ENCODE results near the gene OR5K3.

OR5K3 gene

GRCh38 chr3:98390366-98390765 is at the start of gene OR5K3:
Gene OR5K3 (plus strand): TSS chr3:98390666. CDS start chr3:98390666, 0 bp downstream.
- no peak within 1 kb of the TSS for H3K9ac ChIP-seq (ENCODE audit: low read depth, low read length)
- H3K9me3 ChIP-seq (ENCODE audit: control insufficient read depth, insufficient read depth, low read length), result no peaks in the 10 kb centered on the region

GRCh38 chr3:98341758-98342157 is 48.7 kb upstream of the OR5K3 start:
- no peaks in the 10 kb centered on the region for H3K36me3 ChIP-seq (ENCODE audit: control insufficient read depth, insufficient read depth, low read length)
- H3K27me3 ChIP-seq (ENCODE audit: control insufficient read depth, insufficient read depth, low read length), result no peaks in the 10 kb centered on the region

More at GRCh38 chr3:98390366-98390765, at the start of gene OR5K3:
- Histone ChIP-seq H3K36me3 (ENCODE audit: control insufficient read depth, insufficient read depth, low read length) (no peaks in the 10 kb centered on the region), H3K27me3 (ENCODE audit: control insufficient read depth, insufficient read depth, low read length) (no peaks in the 10 kb centered on the region), H3K4me3 (ENCODE audit: low read depth, low read length) (no peak within 1 kb of the TSS), H3K4me1 (ENCODE audit: control insufficient read depth, insufficient read depth, low read length) (no peaks in the 10 kb centered on the region)

GRCh38 chr3:98343647-98344507 is 46.6 kb upstream of the OR5K3 start:
- H3K36me3 ChIP-seq (ENCODE audit: control insufficient read depth, insufficient read depth, low read length), result no peaks in the 10 kb centered on the region
- no peaks in the 10 kb centered on the region for H3K4me1 ChIP-seq (ENCODE audit: control insufficient read depth, insufficient read depth, low read length)
- H3K4me3 ChIP-seq (ENCODE audit: low read depth, low read length), result no peak overlapping the region
- H3K9me3 ChIP-seq (ENCODE audit: control insufficient read depth, insufficient read depth, low read length), result no peaks in the 10 kb centered on the region
- no peaks in the 10 kb centered on the region for H3K27me3 ChIP-seq (ENCODE audit: control insufficient read depth, insufficient read depth, low read length)
- H3K9ac ChIP-seq (ENCODE audit: low read depth, low read length), result no peak overlapping the region

More at GRCh38 chr3:98341758-98342157, 48.7 kb upstream of the OR5K3 start:
- Histone ChIP-seq H3K9me3 (ENCODE audit: control insufficient read depth, insufficient read depth, low read length) (no peaks in the 10 kb centered on the region), H3K4me3 (ENCODE audit: low read depth, low read length) (no peak overlapping the region), H3K9ac (ENCODE audit: low read depth, low read length) (no peak overlapping the region), H3K4me1 (ENCODE audit: control insufficient read depth, insufficient read depth, low read length) (no peaks in the 10 kb centered on the region)

- Histone ChIP-seq H3K4me3 (ENCODE audit: low read depth, low read length) (no peak overlapping the region), H3K4me1 (ENCODE audit: control insufficient read depth, insufficient read depth, low read length) (no peaks in the 10 kb centered on the region), H3K27me3 (ENCODE audit: control insufficient read depth, insufficient read depth, low read length) (no peaks in the 10 kb centered on the region), H3K36me3 (ENCODE audit: control insufficient read depth, insufficient read depth, low read length) (no peaks in the 10 kb centered on the region), H3K9me3 (ENCODE audit: control insufficient read depth, insufficient read depth, low read length) (no peaks in the 10 kb centered on the region), H3K9ac (ENCODE audit: low read depth, low read length) (no peak overlapping the region)
Measured at GRCh38 chr3:98350082-98350481, 40.4 kb upstream of the OR5K3 start.

GRCh38 chr3:98353554-98353953 is 36.9 kb upstream of the OR5K3 start, which contains the start of gene OR5K4:
Gene OR5K4 (plus strand): TSS chr3:98353854. CDS start chr3:98353854, 0 bp downstream.
- Histone ChIP-seq H3K9me3 (ENCODE audit: control insufficient read depth, insufficient read depth, low read length) (no peaks in the 10 kb centered on the region), H3K9ac (ENCODE audit: low read depth, low read length) (no peak within 1 kb of the TSS), H3K27me3 (ENCODE audit: control insufficient read depth, insufficient read depth, low read length) (no peaks in the 10 kb centered on the region), H3K36me3 (ENCODE audit: control insufficient read depth, insufficient read depth, low read length) (no peaks in the 10 kb centered on the region), H3K4me3 (ENCODE audit: low read depth, low read length) (no peak within 1 kb of the TSS), H3K4me1 (ENCODE audit: control insufficient read depth, insufficient read depth, low read length) (no peaks in the 10 kb centered on the region)

- Histone ChIP-seq H3K9ac (ENCODE audit: low read depth, low read length) (no peak overlapping the region), H3K4me3 (ENCODE audit: low read depth, low read length) (no peak overlapping the region), H3K27me3 (ENCODE audit: control insufficient read depth, insufficient read depth, low read length) (no peaks in the 10 kb centered on the region), H3K9me3 (ENCODE audit: control insufficient read depth, insufficient read depth, low read length) (no peaks in the 10 kb centered on the region), H3K36me3 (ENCODE audit: control insufficient read depth, insufficient read depth, low read length) (no peaks in the 10 kb centered on the region), H3K4me1 (ENCODE audit: control insufficient read depth, insufficient read depth, low read length) (no peaks in the 10 kb centered on the region)
Measured at GRCh38 chr3:98359250-98359649, 31.2 kb upstream of the OR5K3 start.

GRCh38 chr3:98359993-98360675 is 30.3 kb upstream of the OR5K3 start:
- Histone ChIP-seq H3K4me1 (ENCODE audit: control insufficient read depth, insufficient read depth, low read length) (no peaks in the 10 kb centered on the region), H3K9ac (ENCODE audit: low read depth, low read length) (no peak overlapping the region), H3K36me3 (ENCODE audit: control insufficient read depth, insufficient read depth, low read length) (no peaks in the 10 kb centered on the region), H3K9me3 (ENCODE audit: control insufficient read depth, insufficient read depth, low read length) (no peaks in the 10 kb centered on the region), H3K4me3 (ENCODE audit: low read depth, low read length) (no peak overlapping the region), H3K27me3 (ENCODE audit: control insufficient read depth, insufficient read depth, low read length) (no peaks in the 10 kb centered on the region)

GRCh38 chr3:98360681-98361080 is 29.8 kb upstream of the OR5K3 start:
- Histone ChIP-seq H3K9me3 (ENCODE audit: control insufficient read depth, insufficient read depth, low read length) (no peaks in the 10 kb centered on the region), H3K4me1 (ENCODE audit: control insufficient read depth, insufficient read depth, low read length) (no peaks in the 10 kb centered on the region), H3K36me3 (ENCODE audit: control insufficient read depth, insufficient read depth, low read length) (no peaks in the 10 kb centered on the region), H3K27me3 (ENCODE audit: control insufficient read depth, insufficient read depth, low read length) (no peaks in the 10 kb centered on the region), H3K9ac (ENCODE audit: low read depth, low read length) (no peak overlapping the region), H3K4me3 (ENCODE audit: low read depth, low read length) (no peak overlapping the region)

GRCh38 chr3:98361289-98361688 is 29.2 kb upstream of the OR5K3 start:
- no peaks in the 10 kb centered on the region for H3K4me1 ChIP-seq (ENCODE audit: control insufficient read depth, insufficient read depth, low read length)
- no peaks in the 10 kb centered on the region for H3K27me3 ChIP-seq (ENCODE audit: control insufficient read depth, insufficient read depth, low read length)
- no peaks in the 10 kb centered on the region for H3K9me3 ChIP-seq (ENCODE audit: control insufficient read depth, insufficient read depth, low read length)
- H3K4me3 ChIP-seq (ENCODE audit: low read depth, low read length), result no peak overlapping the region
- no peaks in the 10 kb centered on the region for H3K36me3 ChIP-seq (ENCODE audit: control insufficient read depth, insufficient read depth, low read length)
- H3K9ac ChIP-seq (ENCODE audit: low read depth, low read length), result no peak overlapping the region

- Histone ChIP-seq H3K4me1 (ENCODE audit: control insufficient read depth, insufficient read depth, low read length) (no peaks in the 10 kb centered on the region), H3K9me3 (ENCODE audit: control insufficient read depth, insufficient read depth, low read length) (no peaks in the 10 kb centered on the region), H3K4me3 (ENCODE audit: low read depth, low read length) (no peak overlapping the region), H3K9ac (ENCODE audit: low read depth, low read length) (no peak overlapping the region), H3K27me3 (ENCODE audit: control insufficient read depth, insufficient read depth, low read length) (no peaks in the 10 kb centered on the region), H3K36me3 (ENCODE audit: control insufficient read depth, insufficient read depth, low read length) (no peaks in the 10 kb centered on the region)
Measured at GRCh38 chr3:98367464-98368246, 22.8 kb upstream of the OR5K3 start.

- Histone ChIP-seq H3K9me3 (ENCODE audit: control insufficient read depth, insufficient read depth, low read length) (no peaks in the 10 kb centered on the region), H3K27me3 (ENCODE audit: control insufficient read depth, insufficient read depth, low read length) (no peaks in the 10 kb centered on the region), H3K36me3 (ENCODE audit: control insufficient read depth, insufficient read depth, low read length) (no peaks in the 10 kb centered on the region), H3K4me1 (ENCODE audit: control insufficient read depth, insufficient read depth, low read length) (no peaks in the 10 kb centered on the region), H3K4me3 (ENCODE audit: low read depth, low read length) (no peak overlapping the region), H3K9ac (ENCODE audit: low read depth, low read length) (no peak overlapping the region)
Measured at GRCh38 chr3:98371186-98371585, 19.3 kb upstream of the OR5K3 start.
